Endothelial cell of umbilical vein (primary cell): Measurements from ENCODE around the gene LIPM. TPM values are rescaled to one million over a fixed set of nuclear protein-coding genes. Genes with fewer than 3 reads are reported as not detected.

Experiments
- BruUV-seq: library from RNA; stranded (reverse); fragments of 400-500 nt; replicated peaks from 2 replicates; lab custom pipeline; 2021; lab: Mats Ljungman, UMichigan
- CTCF ChIA-PET: fragments of 300-600, 350-600 bp; sonication (Branson Sonifier 250); formaldehyde crosslinking; loops from one replicate; lab custom pipeline; 2021; ENCODE audit warnings: antibody characterized with exemption, inconsistent platforms; lab: Charles Lee
- POLR2A ChIA-PET: fragments of 300-600, 350-600 bp; sonication (Branson Sonifier 250); formaldehyde crosslinking; loops from one replicate; lab custom pipeline; 2021; ENCODE audit warnings: antibody characterized with exemption, inconsistent platforms; lab: Charles Lee
- DNase-seq: peaks from one replicate; pipeline ENCODE4 v3.0.0-alpha.2; 2011; ENCODE audit warnings: low read depth, low spot score
- FAIRE-seq: peaks from 2 replicates; lab custom pipeline; 2011; peaks lifted over from hg19 to GRCh38; lab: Jason Lieb, UNC
- H2AFZ ChIP-seq: 2 replicates; pipeline ENCODE4 v1.6.0; 2012; ENCODE audit warnings: low read depth, low read length, control low read depth, inconsistent platforms
- H3K27ac ChIP-seq: 2 replicates; pipeline ENCODE4 v1.5.1; 2011; ENCODE audit warnings: low read depth, mild to moderate bottlenecking, control low read depth, low read length, moderate library complexity; ENCODE audit not compliant: insufficient read depth
- H3K27me3 ChIP-seq, 2 experiments: 2 replicates each; pipeline versions ENCODE4 v1.6.0 to v1.6.1; 2011; ENCODE audit warnings: low read length in 2 of 2, mixed read lengths in 1 of 2; ENCODE audit not compliant: control insufficient read depth in 2 of 2, insufficient read depth in 2 of 2
- H3K36me3 ChIP-seq, 2 experiments: 2 replicates in 1 of 2; 3 replicates in 1 of 2; pipeline ENCODE4 v1.5.1; 2011; ENCODE audit warnings: low read length in 2 of 2, mild to moderate bottlenecking in 1 of 2, moderate library complexity in 1 of 2; ENCODE audit not compliant: control insufficient read depth in 2 of 2, insufficient read depth in 2 of 2; ENCODE audit errors: extremely low read depth in 1 of 2
- H3K4me1 ChIP-seq: 3 replicates; pipeline ENCODE4 v1.5.1; 2011; ENCODE audit warnings: mild to moderate bottlenecking, low read length; ENCODE audit not compliant: control insufficient read depth, insufficient read depth; ENCODE audit errors: extremely low read depth
- H3K4me2 ChIP-seq: 2 replicates; pipeline ENCODE4 v1.6.1; 2011; ENCODE audit warnings: low read length, control low read depth, mixed read lengths; ENCODE audit not compliant: insufficient read depth
- H3K4me3 ChIP-seq, 3 experiments: fragments of 200-600 bp in 1 of 3; sonication (generic), shearing (Covaris generic) in 1 of 3; replicated peaks in 1 of 3; 2 replicates each; pipeline ENCODE4 v1.5.1; 2011 to 2016; ENCODE audit warnings: control low read depth in 3 of 3, low read length in 3 of 3, mild to moderate bottlenecking in 2 of 3, inconsistent platforms in 1 of 3, low read depth in 1 of 3, moderate library complexity in 1 of 3; ENCODE audit not compliant: insufficient read depth in 1 of 3
- H3K79me2 ChIP-seq: 2 replicates; pipeline ENCODE4 v1.6.0; 2012; ENCODE audit warnings: low read length, inconsistent platforms; ENCODE audit not compliant: control insufficient read depth, insufficient read depth
- H3K9ac ChIP-seq: replicated peaks from 2 replicates; pipeline ENCODE3; 2011; ENCODE audit warnings: low read length, control low read depth; ENCODE audit not compliant: insufficient read depth; ENCODE audit errors: extremely low read depth
- H3K9me1 ChIP-seq: replicated peaks from 3 replicates; pipeline ENCODE4 v1.6.0; 2011; ENCODE audit warnings: mild to moderate bottlenecking, low read length; ENCODE audit not compliant: control insufficient read depth, insufficient read depth; ENCODE audit errors: extremely low read depth
- H3K9me3 ChIP-seq: replicated peaks from 2 replicates; pipeline ENCODE4 v1.5.1; 2012; ENCODE audit warnings: low read length, inconsistent platforms; ENCODE audit not compliant: control insufficient read depth, insufficient read depth
- H4K20me1 ChIP-seq: replicated peaks from 2 replicates; pipeline ENCODE3; 2011; ENCODE audit warnings: mild to moderate bottlenecking, low read length; ENCODE audit not compliant: control insufficient read depth, insufficient read depth; ENCODE audit errors: extremely low read depth
- EZH2 ChIP-seq: IDR thresholded peaks from 2 replicates; pipeline ENCODE4 v1.6.1; 2012; ENCODE audit warnings: borderline replicate concordance, low read depth, mild to moderate bottlenecking, moderate library complexity, low read length, inconsistent platforms; ENCODE audit not compliant: severe bottlenecking
- FOS ChIP-seq: IDR thresholded peaks from 2 replicates; pipeline ENCODE4 v1.6.1; 2011; ENCODE audit warnings: mild to moderate bottlenecking, low read length, moderate library complexity, borderline replicate concordance; ENCODE audit not compliant: insufficient read depth
- GATA2 ChIP-seq: IDR thresholded peaks from 2 replicates; pipeline ENCODE4 v1.7.0; 2011; ENCODE audit warnings: low read depth, mild to moderate bottlenecking, moderate library complexity, mixed read lengths, low read length; ENCODE audit not compliant: insufficient read length, insufficient read depth
- JUN ChIP-seq: IDR thresholded peaks from 2 replicates; pipeline ENCODE4 v1.6.1; 2011; ENCODE audit warnings: borderline replicate concordance, low read depth; ENCODE audit not compliant: insufficient read length, insufficient read depth
- MYC ChIP-seq: IDR thresholded peaks from one replicate; pipeline ENCODE4 v1.6.1; 2011; ENCODE audit warnings: mild to moderate bottlenecking, low read depth, low read length
- POLR2A ChIP-seq: IDR thresholded peaks from 2 replicates; pipeline ENCODE4 v1.6.1; 2012; ENCODE audit warnings: low read depth, mild to moderate bottlenecking, control low read depth, low read length
- POLR2AphosphoS5 ChIP-seq: IDR thresholded peaks from 2 replicates; pipeline ENCODE4 v1.6.1; 2012; ENCODE audit warnings: low read depth, mild to moderate bottlenecking, control low read depth, low read length, moderate library complexity; ENCODE audit not compliant: insufficient read depth
- dilution Hi-C: fragments of 300-500 bp; cut with MboI; formaldehyde crosslinking; loops from one replicate; pipeline ENCODE4 v1.15.0; 2019; ENCODE audit warnings: low sequenced_read_pairs; ENCODE audit not compliant: extremely low pct_ligation_motif_present
- intact Hi-C: fragments of 100-400 bp; cut with micrococcal nuclease; formaldehyde crosslinking; loops from one replicate; pipeline ENCODE4 v1.10.0; 2022
- polyA plus RNA-seq, 4 experiments: library from polyadenylated mRNA; depleted of rRNA in 3 of 4; stranded (reverse) in 3 of 4; unstranded in 1 of 4; fragments of >200 nt; gene quantifications; 2 replicates each; pipeline versions ENCODE4 v1.2.1 to v1.2.3, GENCODE V29; 2011 to 2012; ENCODE audit warnings: missing spikeins in 1 of 4
- total RNA-seq: library from RNA; stranded (reverse); gene quantifications from 2 replicates; pipeline ENCODE4 v1.2.3, GENCODE V29; 2021
- TF ChIP-seq, protein P1 (sequence below): IDR thresholded peaks from 2 replicates; pipeline ENCODE4 v1.6.1; 2011; ENCODE audit not compliant: insufficient read depth, insufficient read length
- TF ChIP-seq, protein P2 (sequence below), 2 donors: IDR thresholded peaks; 1 replicate in 1 of 2; 2 replicates in 1 of 2; pipeline ENCODE4 v1.5.1; 2011; ENCODE audit warnings: low read length in 2 of 2, mild to moderate bottlenecking in 2 of 2, moderate library complexity in 2 of 2, control low read depth in 1 of 2, inconsistent platforms in 1 of 2, low read depth in 1 of 2; ENCODE audit not compliant: insufficient read depth in 1 of 2; ENCODE audit errors: extremely low read depth in 1 of 2

The LIPM gene
- total and polyA plus RNA-seq, 2 donors (not counting 3 experiments of a cell fraction or from before 2014, with no cell fraction given), result not detected

DNA sequence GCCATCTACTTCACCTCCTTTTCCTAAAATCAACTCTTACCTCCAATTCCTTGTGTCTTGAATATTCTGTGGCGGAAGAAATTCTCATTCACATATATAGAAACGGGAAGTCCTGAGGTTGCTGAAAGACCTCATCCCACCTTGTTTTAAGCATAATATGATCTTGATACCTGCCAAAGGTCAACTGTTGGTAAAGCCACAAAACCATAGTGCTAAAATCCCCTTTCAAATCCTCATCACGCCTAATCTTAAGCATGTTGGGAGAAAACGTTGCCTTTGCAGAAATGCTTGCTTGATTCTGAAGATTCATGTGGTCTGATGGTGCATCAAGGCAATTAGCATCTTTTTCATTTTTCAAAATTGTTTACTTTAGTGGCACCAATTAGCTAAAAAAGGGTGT, 40.6 kb downstream of the LIPM start:
- no TSS peak for BruUV-seq
- intact Hi-C loops (no loop called here), dilution Hi-C loops (no loop called here)
- DNase-seq, result no peak
- CTCF ChIA-PET, result interaction anchor here (12.3 kb wide), 1 partner anchor 89 kb away, joined by 584 read pairs; no protein-coding TSS in a partner anchor
- Histone ChIP-seq H2AFZ (no peak overlapping the region), H3K79me2 (no peaks in the 10 kb centered on the region), H3K9me3 (no peaks in the 10 kb centered on the region), H4K20me1 (no peaks in the 10 kb centered on the region), H3K4me2 (no peak overlapping the region), H3K9me1 (no peaks in the 10 kb centered on the region), H3K9ac (no peak overlapping the region), H3K4me3 (no peak overlapping the region), H3K36me3 (no peaks in the 10 kb centered on the region), H3K27ac (no peak overlapping the region), H3K27me3 (peaks cover 0 to 2% of the 10 kb centered on the region in 2 experiments), H3K4me1 (peaks cover 1% of the 10 kb centered on the region)
- no peak for FAIRE-seq
- TF ChIP-seq GATA2 (no peak), POLR2AphosphoS5 (no peak), POLR2A (no peak), MYC (no peak), JUN (no peak), FOS (no peak), EZH2 (no peak)
- TF ChIP-seq, protein P1, sequence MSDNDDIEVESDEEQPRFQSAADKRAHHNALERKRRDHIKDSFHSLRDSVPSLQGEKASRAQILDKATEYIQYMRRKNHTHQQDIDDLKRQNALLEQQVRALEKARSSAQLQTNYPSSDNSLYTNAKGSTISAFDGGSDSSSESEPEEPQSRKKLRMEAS, result no peak
- TF ChIP-seq, protein P2, sequence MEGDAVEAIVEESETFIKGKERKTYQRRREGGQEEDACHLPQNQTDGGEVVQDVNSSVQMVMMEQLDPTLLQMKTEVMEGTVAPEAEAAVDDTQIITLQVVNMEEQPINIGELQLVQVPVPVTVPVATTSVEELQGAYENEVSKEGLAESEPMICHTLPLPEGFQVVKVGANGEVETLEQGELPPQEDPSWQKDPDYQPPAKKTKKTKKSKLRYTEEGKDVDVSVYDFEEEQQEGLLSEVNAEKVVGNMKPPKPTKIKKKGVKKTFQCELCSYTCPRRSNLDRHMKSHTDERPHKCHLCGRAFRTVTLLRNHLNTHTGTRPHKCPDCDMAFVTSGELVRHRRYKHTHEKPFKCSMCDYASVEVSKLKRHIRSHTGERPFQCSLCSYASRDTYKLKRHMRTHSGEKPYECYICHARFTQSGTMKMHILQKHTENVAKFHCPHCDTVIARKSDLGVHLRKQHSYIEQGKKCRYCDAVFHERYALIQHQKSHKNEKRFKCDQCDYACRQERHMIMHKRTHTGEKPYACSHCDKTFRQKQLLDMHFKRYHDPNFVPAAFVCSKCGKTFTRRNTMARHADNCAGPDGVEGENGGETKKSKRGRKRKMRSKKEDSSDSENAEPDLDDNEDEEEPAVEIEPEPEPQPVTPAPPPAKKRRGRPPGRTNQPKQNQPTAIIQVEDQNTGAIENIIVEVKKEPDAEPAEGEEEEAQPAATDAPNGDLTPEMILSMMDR (IDR thresholded peaks at IDR 0.05; ENCODE audit: extremely low read depth in 1 of 2, insufficient read depth in 1 of 2, low read depth in 1 of 2, low read length in 2 of 2), result no peak
- POLR2A ChIA-PET, result no interaction called here
